GM21360 (cell line): Measurements from ENCODE around the gene SSPN.

ENCODE experiments used
- ATAC-seq: cut with Tn5 transposase; IDR thresholded peaks from one replicate; pipeline ENCODE4 v1.9.1; 2021; ENCODE audit warnings: mild to moderate bottlenecking, moderate library complexity; ENCODE audit not compliant: unreplicated experiment

The SSPN gene

DNA sequence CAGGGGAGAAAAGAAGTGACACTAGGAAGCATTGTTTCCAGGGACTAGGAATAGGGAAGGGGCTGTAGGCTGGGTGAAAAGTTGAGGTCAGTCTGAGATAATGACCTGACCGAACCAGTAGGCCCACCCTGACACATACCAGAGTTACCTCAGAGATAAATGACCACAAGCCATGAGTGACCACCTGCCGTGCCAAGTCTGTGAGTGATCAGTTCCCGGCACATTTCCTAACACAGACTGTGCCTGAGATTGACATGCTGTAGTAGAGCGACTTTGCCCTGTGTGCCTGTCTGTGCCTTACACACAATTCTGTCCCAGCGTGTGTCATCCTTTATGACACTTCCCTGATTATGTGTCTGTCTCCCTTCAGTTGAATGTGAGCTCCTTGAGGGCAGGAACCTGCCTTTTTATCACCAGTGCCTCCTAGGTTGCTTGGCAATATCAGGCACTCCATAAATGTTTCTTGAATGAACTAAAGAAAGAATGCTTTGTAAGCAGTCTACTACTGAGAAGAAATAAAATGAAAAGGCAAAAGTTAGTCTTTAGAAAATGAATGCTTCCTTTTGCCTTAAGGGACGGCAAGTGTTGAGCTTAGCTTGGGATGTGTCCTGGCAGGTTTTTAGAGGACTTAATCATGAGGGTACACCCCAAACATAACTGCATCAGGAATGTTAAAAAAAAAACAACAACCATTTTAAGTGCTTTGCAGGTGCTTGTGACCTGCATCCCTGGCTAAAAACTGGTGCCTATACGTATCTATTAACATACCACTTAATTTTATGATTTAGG is 9.6 kb upstream of the SSPN start:
- no peak for ATAC-seq

GRCh38 chr12:26187014-26187798 is 8.2 kb upstream of the SSPN start:
- no peak for ATAC-seq

DNA sequence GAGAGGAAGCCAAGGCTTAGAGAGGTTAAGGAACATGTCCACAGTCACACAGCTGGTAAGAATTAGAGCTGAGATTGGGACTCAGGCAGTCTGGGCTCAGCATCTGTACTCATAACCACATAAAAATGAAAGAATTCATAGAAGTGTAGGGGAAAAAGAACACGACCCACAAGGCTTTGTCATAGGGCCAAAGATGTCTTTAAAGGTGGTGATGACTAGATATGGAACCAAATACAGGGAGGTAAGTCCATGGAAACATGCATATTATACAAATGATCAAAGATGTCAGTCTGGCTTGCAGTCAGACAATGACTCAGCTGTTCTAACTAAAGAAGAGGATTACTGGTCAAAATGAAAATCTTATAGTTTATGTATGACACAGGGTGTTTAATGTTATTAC is 7.2 kb upstream of the SSPN start:
- no peak for ATAC-seq

- no peak for ATAC-seq
These were observed 6.7 kb upstream of the SSPN start for GRCh38 chr12:26188641-26189040.

DNA sequence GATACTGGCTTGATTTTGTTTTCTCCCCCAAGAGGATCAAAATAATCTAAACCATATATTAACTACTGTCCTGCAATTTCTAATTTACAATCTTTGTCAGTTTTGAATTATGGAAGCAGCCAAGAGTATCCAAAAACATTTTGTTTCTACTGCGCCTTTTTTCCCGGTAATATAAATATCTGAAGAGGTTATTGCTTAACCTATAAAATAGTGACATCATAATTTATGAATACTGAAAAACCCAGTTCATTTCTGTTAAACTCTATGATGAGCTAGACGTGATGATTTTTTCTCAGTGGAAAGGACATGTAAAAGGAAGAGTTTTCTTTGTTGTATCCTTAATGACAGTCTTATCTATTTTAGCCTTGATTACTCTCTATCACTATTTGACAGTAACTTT is 3.2 kb upstream of the SSPN start:
- no peak for ATAC-seq

- ATAC-seq = no peak
These were observed 1.8 kb upstream of the SSPN start for GRCh38 chr12:26193539-26193938.

GRCh38 chr12:26195641-26196420 is 458 bp downstream of the SSPN start:
- ATAC-seq = no peak

GRCh38 chr12:26196421-26196716 is 996 bp downstream of the SSPN start:
- no peak for ATAC-seq

- ATAC-seq = no peak
These were observed 2.5 kb downstream of the SSPN start for GRCh38 chr12:26197832-26198231.

DNA sequence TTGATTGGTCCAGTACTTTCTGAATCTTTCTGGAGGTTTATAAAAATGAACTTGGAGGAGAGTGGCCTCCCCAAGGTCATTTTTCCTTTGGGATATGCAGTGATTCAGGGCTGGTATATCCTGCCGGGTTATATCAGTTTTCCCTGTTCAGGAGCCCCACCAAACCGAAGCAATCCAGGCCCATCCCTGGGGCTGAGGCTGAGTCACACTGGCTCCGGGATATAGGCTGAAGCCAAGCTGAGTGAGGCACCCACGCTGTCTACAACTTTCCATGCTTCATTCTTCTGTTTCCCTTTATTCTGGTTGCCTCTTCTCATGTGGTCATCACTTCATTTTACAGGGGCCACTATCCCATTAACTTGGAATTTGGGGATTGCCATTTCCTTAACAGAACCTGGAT is 3.4 kb downstream of the SSPN start:
- no peak for ATAC-seq

DNA sequence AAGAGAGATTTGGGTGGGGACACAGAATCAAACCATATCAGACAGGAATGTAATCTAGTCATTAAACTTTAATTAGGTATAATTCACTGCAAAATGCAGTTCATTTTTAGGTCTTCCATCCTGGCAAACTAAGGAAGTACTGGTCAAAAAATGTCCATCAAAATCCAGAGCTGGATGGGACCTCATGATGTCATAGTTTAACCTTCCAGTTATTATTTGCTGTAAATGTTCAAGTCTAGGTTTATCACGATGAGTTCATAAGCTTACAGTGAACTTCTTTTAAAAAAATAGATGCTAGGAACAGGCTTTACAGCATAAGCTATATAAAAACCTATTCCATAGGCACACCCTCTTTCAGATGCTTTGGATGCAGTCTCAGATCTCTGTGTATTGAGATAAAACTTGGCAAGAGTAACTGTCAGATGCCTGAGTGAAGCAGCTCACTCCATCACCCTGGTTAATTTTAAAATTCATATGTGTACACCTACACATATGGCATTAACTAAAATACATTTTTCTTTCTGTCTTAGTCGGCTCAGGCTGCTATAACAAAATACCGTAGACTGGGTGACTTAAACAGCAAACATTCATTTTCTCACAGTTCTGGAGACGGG is 7.9 kb downstream of the SSPN start:
- ATAC-seq = no peak

DNA sequence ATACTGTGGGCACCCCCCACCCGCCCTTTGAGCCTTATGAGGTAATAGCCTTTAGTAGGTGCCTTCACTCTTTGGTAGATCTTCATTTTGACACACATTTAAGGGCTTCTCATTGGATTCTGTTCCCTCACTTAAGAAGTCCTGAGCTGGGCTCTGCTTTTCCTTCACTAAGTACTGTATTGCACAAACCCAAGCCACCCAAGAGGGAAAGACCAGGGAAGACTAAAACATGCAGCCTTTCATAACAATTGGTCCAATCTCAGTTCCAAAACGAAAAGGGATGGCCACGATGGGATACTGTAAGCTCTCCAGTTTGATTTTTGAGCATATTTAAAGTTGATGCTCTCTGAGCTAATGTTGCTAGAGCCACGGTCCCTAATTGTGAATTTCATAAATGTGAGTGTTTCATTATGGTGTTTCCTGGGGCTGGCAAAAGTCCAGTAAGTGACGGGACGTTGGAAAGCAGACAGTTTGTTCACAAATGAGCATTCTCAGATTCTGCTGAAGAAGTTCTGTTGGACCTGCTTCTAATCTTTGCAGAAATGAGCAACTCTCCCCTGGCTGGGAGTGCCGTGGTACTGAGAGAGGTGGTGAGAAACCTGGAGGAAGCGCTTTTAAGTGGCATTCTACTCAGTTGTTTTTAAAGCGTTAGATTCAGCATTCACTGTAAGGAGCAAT is 9.4 kb downstream of the SSPN start:
- no peak for ATAC-seq

DNA sequence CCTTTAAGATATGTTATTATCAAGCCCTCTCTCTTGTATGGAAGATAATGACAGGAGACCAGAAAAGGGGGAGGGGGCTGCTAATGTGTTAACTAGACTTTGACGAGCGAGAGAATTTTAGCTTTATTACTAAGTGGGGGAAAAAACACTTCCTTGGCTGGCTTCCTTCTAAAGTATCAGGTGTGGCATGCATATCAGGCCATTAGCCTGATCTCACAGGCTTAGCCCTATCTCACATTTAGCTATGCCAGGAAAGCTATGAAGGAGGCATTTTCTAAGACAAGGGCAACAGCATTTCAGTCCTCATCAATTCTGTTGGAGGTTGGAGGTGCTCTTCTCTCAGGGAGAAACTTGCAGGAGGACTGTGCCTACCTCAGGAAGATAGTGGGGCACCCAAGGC is 9.9 kb downstream of the SSPN start:
- no peak for ATAC-seq

DNA sequence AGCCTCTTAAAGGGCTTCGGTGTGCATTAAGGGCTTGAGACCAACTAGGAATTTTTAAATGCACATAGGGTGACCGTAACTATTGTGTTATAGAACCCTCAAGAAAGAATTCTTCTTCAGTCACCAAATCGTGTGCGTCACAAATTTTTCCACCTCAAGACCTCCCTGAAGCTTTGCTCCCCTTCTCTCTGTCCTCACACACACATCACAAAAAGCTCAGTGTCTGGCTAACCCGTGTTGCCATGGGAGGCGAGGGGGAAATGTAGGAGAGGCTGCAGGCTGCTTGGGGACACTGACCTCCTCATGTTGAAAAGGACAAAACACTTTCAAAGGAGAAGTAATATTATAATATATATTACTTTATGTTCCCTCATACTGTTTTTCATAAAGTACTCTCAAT is 10.6 kb downstream of the SSPN start:
- no peak for ATAC-seq

- ATAC-seq = no peak
These were observed 16.0 kb downstream of the SSPN start for GRCh38 chr12:26211331-26211730.

- ATAC-seq = no peak
These were observed 17.0 kb downstream of the SSPN start for GRCh38 chr12:26212396-26212795.

- no peak for ATAC-seq
These were observed 17.6 kb downstream of the SSPN start for GRCh38 chr12:26212988-26213387.

- ATAC-seq = no peak
These were observed 18.7 kb downstream of the SSPN start for GRCh38 chr12:26214121-26214520.

DNA sequence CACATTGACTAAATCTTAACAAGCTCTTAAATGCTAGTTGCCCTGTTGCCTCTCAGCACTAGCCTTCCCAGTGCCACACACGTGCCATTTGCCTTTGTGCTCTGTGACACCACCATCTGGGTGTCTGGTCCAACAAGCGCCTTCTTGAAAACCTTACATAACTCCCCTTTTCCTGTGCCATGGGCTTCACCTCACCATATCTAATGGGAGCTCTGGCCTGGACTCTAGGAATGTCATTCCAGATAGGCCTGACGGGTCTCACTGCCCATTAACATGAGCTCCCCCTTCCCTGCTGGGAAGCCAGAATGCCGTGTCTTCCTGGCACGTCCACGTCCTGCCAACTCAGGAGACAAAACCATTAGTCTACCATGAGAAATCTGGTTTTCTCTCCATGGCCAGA is 24.4 kb downstream of the SSPN start:
- no peak for ATAC-seq

DNA sequence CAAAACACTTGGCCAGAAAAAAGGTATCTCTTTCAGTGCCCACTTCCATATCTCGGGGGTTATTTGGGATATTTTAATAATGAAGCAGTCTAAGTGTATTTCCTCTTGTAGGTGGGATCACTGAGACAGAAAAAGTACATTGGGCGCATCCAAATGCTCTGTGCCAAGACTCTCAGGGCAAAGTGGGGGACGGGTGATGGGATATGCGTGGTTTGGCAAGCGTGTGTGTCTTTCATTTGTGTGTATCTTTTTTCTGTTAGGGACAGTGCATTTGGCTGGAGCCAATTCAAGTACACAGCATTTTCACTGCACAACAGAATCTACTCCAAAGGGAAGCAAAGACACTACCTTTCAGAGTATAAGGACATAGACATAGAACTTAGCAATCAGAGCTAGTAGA is 29.3 kb downstream of the SSPN start:
- no peak for ATAC-seq

- ATAC-seq = no peak
These were observed 30.7 kb downstream of the SSPN start for GRCh38 chr12:26226122-26226521.
